GM19452 (cell line): Measurements from ENCODE around the gene PDZD2.
"Not testable (repeated sequence)": the region's sequence is repeated elsewhere in the genome, so short reads cannot be mapped to it uniquely, and the experiment has no call there.

ENCODE experiments used
- ATAC-seq: cut with Tn5 transposase; IDR thresholded peaks from one replicate; pipeline ENCODE4 v1.9.1; 2021; ENCODE audit not compliant: unreplicated experiment

Gene PDZD2

DNA sequence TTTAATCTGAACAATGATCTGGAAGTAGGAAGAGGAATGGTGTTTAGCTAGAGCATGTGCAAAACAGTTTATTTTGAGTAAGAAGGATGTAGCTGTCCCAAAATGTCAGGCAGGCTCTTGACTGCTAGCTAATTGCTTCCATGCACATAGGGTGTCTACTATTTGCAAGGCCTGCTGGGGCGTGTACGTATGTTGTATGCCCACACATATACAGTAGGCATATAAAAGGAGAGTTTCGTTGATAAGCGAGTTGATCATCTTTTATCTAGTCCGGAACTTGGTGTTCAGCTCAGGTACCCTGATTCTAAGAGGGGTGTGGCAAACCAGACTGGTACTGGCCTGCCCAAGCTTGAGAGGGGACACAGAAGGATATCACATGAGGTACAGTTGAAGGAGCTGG is 358.0 kb downstream of the PDZD2 start:
- ATAC-seq = no peak

- ATAC-seq = no peak
These were observed 360.5 kb downstream of the PDZD2 start for GRCh38 chr5:31999470-31999869.

DNA sequence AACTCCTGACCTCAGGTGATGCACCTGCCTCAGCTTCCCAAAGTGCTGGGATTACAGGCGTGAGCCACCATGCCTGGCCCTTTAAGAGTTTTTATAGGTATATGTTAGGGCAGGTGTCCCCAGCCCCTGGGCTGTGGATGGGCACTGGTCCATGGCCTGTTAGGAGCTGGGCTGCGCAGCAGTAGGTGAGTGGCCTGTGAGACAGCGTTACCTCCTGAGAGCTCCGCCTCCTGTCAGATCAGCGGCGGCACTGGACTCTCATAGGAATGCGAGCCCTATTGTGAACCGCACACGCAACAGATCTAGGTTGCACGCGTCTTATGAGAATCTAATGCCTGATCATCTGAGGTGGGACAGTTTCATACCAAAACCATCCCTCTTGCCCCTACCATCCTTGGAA is 361.8 kb downstream of the PDZD2 start:
- no peak for ATAC-seq

DNA sequence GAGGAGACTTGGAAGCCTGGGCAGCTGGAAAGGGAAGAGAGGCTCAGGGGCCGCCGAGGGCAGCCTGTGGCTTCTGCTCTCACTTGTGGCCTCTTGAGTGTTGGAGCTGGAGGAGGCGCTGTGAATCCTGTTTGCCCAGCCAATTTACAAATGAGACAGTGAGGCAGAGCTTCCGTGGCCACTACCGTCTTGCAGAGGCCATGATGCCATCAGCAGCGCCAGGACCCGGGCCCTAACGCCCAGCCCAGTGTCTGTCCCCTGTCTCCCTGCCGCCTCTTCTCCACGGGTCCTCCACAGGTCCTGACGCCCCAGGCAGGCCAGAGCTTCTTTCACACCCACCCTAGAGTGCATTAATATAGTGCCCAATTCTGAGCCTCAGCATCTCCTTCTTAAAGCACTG is 362.4 kb downstream of the PDZD2 start:
- ATAC-seq = no peak

DNA sequence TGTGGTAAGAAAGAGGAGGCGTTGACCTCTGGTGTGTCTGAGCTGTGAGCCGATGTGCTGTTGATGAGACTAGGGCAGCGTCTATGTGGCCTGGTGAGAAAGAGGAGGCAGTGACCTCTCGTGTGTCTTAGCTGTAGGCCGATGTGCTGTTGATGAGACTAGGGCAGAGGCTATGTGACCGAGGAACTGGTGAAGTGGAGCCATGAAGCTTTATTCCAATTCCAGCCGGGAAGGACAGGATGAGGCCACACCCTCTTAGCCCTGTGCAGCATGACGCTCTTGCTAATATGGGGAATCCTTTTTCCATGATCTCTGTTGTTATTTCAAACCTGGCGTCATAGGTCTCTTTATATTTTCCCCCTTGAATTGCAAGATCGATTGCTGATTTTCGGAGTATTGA is 362.8 kb downstream of the PDZD2 start:
- no peak for ATAC-seq

GRCh38 chr5:32002755-32003154 is 363.8 kb downstream of the PDZD2 start:
- no peak for ATAC-seq

DNA sequence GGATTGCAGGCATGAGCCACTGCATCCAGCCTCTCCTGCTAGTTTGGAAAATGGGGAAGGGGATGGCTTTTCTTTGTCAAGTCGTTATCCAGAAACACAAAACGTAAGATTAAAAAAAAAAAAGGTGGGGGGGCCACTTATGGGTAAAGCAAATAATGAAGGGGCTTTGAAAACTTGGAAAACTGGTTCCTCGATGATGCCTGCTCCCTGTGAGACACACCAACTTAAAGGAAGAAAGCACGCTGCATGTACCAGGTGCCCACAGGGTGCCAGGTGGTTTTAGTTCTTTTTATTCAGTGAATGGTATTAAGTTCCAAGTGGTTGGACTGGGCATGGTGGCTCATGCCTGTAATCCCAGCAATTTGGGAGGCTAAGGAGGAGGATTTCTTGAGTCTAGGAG is 365.1 kb downstream of the PDZD2 start:
- ATAC-seq = no peak

DNA sequence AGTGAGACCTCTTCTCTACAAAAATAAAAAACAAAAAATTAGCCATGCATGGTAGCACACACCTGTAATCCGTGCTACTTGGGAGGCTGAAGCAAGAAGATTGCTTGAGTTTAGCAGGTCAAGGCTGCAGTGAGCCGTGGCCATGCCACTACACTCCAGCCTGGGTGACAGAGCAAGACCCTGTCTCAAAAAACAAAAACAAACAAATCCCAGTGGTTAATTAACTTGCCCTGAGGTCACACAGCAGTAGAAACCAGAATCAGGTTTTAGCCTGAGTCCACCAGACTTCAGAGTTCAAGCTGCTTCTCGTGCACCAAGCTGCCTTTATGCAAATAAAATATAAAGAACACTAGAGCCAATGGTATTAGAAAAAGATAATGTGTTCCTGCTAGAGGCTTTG is 365.5 kb downstream of the PDZD2 start:
- peak; percentile 75 for ATAC-seq

GRCh38 chr5:32008746-32009145 is 369.8 kb downstream of the PDZD2 start:
- no peak for ATAC-seq

DNA sequence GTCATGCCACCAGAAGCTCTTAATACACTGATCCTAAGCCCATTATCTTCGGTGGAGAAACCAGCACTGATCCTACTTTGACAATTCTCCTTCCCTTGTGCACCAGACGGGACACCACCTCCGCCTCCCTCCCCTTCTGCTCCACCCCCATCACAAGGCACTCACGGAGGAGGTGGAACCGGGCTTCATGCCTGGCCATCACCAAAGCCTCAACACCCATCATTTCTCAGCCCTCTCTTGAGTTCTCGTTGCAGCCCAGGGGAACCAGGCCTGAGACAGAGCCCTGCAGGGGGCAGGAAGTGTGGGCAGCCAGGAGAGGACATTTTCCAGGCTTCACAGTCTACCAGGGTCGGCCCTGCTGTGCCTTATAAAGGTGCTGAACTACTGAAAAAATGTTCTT is 374.7 kb downstream of the PDZD2 start:
- ATAC-seq = no peak

DNA sequence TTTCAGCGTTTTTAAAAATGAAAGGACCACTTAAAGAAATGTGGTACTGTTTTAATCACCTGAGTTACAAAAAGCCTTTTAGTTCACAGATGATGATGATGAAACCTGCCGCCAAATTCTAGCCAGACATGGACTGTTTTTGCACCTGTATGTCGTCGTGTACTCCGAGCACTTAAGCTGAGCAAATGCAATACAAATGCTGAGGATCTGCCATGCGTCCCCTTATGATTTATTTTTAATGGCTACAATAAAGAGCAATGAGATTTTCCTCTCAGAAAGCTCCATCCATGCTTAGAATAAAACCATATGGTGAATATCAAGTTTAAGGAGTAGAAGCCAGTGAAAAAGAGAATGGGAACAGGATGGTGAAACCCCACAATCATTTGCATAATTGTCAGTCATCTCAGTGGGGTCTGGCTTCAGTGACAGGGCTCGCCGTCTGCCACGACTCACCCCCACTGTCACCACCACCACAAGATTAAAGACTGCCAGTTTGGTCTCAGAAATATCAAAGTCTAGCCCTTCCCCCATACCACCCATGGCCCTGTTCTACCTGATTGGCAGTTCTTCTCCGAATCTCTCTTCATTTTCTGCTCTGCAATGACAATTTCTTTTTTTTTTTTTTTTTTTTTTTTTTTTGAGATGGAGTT is 375.3 kb downstream of the PDZD2 start:
- ATAC-seq = no peak

DNA sequence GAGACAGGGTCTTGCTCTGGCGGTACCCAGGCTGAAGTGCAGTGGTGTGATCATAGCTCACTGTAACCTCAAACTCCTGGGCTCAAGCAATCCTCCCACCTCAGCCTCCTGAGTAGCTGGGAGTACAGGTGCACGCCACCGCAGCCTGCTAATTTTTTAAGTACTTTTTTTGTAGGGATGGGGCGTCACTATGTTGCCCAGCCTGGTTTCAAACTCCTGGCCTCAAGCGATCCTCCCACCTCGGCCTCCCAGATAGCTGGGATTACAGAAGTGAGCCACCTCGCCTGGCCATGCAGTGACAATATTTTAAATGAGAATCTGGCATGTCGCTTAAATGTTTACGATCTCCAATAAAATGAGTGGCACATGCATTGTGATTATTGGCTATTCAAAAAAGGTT is 376.3 kb downstream of the PDZD2 start:
- not testable (repeated sequence) for ATAC-seq

DNA sequence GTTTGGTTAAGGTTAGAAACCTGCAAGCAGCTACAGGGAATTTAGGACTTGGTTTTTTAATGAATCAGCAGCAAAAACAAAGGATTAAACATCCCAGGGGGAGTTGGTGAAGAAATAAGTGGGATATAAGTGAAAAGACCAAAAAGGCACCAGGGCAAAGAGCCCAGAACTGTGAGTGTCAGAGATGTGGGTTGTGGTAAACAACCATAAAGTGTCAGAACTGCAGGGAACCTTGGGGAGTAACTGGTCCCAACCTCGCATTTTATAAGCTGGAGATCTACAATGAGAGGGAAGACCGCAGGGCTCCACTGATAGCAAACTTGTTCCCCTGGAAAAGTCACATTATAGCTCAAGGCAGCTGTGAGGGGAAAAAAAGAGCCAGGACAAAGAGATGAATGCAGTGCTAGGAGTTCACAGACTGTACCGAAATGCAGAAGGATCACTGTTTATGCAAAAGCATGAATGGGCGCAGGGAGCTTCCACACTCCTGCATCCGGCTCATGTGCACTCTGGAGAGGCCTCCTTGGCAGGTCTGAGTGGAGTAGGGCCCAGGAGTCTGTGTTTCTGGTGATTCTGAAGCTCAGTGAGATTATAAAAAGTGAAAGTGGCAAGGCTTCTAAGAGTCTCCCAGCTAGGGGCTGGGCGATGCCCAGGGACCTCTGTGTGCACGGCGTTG is 378.9 kb downstream of the PDZD2 start:
- ATAC-seq = no peak

- ATAC-seq = no peak
These were observed 379.8 kb downstream of the PDZD2 start for GRCh38 chr5:32018476-32019436.

- peak; percentile 86 for ATAC-seq
These were observed 381.3 kb downstream of the PDZD2 start for GRCh38 chr5:32020271-32020670.

- no peak for ATAC-seq
These were observed 382.0 kb downstream of the PDZD2 start for GRCh38 chr5:32020946-32021345.

GRCh38 chr5:32021771-32022170 is 382.8 kb downstream of the PDZD2 start:
- no peak for ATAC-seq

- no peak for ATAC-seq
These were observed 383.7 kb downstream of the PDZD2 start for GRCh38 chr5:32022638-32023037.

GRCh38 chr5:32023816-32024215 is 384.9 kb downstream of the PDZD2 start:
- no peak for ATAC-seq

GRCh38 chr5:32024751-32025150 is 385.8 kb downstream of the PDZD2 start:
- ATAC-seq = no peak

- no peak for ATAC-seq
These were observed 388.3 kb downstream of the PDZD2 start for GRCh38 chr5:32027093-32027716.
